DOHH2 (cell line): ENCODE measurements around the gene CTLA4.

Experiments used
- H3F3A ChIP-seq: fragments of 200-600 bp; sonication (generic), shearing (Covaris generic); 2 replicates; pipeline ENCODE4 v1.6.0; 2016; ENCODE audit warnings: antibody characterized with exemption, mild to moderate bottlenecking; ENCODE audit not compliant: control insufficient read depth, insufficient read depth
- H3K27ac ChIP-seq: fragments of 200-600 bp; sonication (generic); 2 replicates; pipeline ENCODE4 v1.5.1; 2014; ENCODE audit warnings: low read depth, mild to moderate bottlenecking, low read length, moderate library complexity
- H3K27me3 ChIP-seq: fragments of 200-600 bp; sonication (generic); 2 replicates; pipeline ENCODE4 v1.6.1; 2014; ENCODE audit warnings: mild to moderate bottlenecking, low read length, mixed read lengths; ENCODE audit not compliant: control insufficient read depth
- H3K36me3 ChIP-seq: fragments of 200-600 bp; sonication (generic); 2 replicates; pipeline ENCODE4 v1.6.1; 2014; ENCODE audit warnings: mild to moderate bottlenecking, low read length, moderate library complexity, mixed read lengths; ENCODE audit not compliant: control insufficient read depth
- H3K4me1 ChIP-seq: fragments of 200-600 bp; sonication (generic); 2 replicates; pipeline ENCODE4 v1.6.1; 2014; ENCODE audit warnings: mild to moderate bottlenecking, low read length, mixed read lengths; ENCODE audit not compliant: control insufficient read depth
- H3K4me2 ChIP-seq: fragments of 200-600 bp; sonication (generic); 2 replicates; pipeline ENCODE4 v1.6.0; 2014; ENCODE audit warnings: mild to moderate bottlenecking, low read length, moderate library complexity
- H3K4me3 ChIP-seq: fragments of 200-600 bp; sonication (generic); 2 replicates; pipeline ENCODE4 v1.5.1; 2014; ENCODE audit warnings: mild to moderate bottlenecking, low read length, mixed read lengths
- H3K79me2 ChIP-seq: fragments of 200-600 bp; sonication (generic); 2 replicates; pipeline ENCODE4 v1.6.1; 2014; ENCODE audit warnings: mild to moderate bottlenecking, low read length, mixed read lengths; ENCODE audit not compliant: control insufficient read depth
- H3K9me2 ChIP-seq: fragments of 200-600 bp; sonication (generic); replicated peaks from 2 replicates; pipeline ENCODE4 v1.6.1; 2014; ENCODE audit warnings: mild to moderate bottlenecking, low read length, mixed read lengths; ENCODE audit not compliant: control insufficient read depth
- H3K9me3 ChIP-seq: fragments of 200-600 bp; sonication (generic); 2 replicates; pipeline ENCODE4 v1.6.1; 2014; ENCODE audit warnings: antibody characterized with exemption, low read length, mixed read lengths; ENCODE audit not compliant: control insufficient read depth, insufficient read depth
- H4K20me1 ChIP-seq: fragments of 200-600 bp; sonication (generic); 2 replicates; pipeline ENCODE4 v1.6.0; 2014; ENCODE audit warnings: low read depth, mild to moderate bottlenecking, antibody characterized with exemption, low read length, moderate library complexity; ENCODE audit not compliant: control insufficient read depth, insufficient read depth
- EZH2phosphoT487 ChIP-seq: fragments of 200-600 bp; sonication (generic); IDR thresholded peaks from 2 replicates; pipeline ENCODE4 v1.6.1; 2017; ENCODE audit warnings: borderline replicate concordance, mild to moderate bottlenecking, antibody characterized with exemption, low read length, moderate library complexity, mixed read lengths
- TF ChIP-seq, protein P1 (sequence below): fragments of 200-600 bp; sonication (generic); IDR thresholded peaks from one replicate; pipeline ENCODE4 v1.5.1; 2014; ENCODE audit warnings: antibody characterized with exemption, mild to moderate bottlenecking, low read depth, low read length; ENCODE audit not compliant: poor library complexity, severe bottlenecking

Gene CTLA4

DNA sequence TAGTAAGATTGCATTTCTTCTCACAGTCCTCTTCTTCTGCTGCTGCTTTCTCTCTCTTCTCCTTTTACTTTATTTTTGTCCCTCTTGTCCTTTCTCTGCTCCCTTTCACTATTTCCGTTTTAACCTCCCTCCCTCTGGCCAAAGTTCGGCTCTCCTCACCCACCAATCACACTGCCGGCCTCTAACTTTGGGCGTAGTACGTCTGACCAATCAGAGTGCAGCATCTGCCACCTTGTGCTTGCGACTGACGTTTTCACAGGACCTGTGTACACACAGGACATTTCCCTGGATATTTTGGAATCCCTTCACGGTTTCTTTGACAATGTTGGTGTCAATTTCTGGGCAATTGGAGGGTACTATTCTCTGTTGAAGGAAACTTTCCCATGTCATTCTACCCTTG lies 46.4 kb downstream of the CTLA4 start:
- Histone ChIP-seq H3K9me2 (no peaks in the 10 kb centered on the region), H3K4me2 (no peak overlapping the region), H3K4me3 (no peak overlapping the region), H3F3A (no peaks in the 10 kb centered on the region), H3K4me1 (no peaks in the 10 kb centered on the region), H3K27ac (no peak overlapping the region), H3K36me3 (no peaks in the 10 kb centered on the region), H3K79me2 (no peaks in the 10 kb centered on the region), H3K27me3 (peaks cover 5% of the 10 kb centered on the region; the same call in 1 of the 2 replicates), H4K20me1 (no peaks in the 10 kb centered on the region), H3K9me3 (no peaks in the 10 kb centered on the region)
- TF ChIP-seq, protein P1, sequence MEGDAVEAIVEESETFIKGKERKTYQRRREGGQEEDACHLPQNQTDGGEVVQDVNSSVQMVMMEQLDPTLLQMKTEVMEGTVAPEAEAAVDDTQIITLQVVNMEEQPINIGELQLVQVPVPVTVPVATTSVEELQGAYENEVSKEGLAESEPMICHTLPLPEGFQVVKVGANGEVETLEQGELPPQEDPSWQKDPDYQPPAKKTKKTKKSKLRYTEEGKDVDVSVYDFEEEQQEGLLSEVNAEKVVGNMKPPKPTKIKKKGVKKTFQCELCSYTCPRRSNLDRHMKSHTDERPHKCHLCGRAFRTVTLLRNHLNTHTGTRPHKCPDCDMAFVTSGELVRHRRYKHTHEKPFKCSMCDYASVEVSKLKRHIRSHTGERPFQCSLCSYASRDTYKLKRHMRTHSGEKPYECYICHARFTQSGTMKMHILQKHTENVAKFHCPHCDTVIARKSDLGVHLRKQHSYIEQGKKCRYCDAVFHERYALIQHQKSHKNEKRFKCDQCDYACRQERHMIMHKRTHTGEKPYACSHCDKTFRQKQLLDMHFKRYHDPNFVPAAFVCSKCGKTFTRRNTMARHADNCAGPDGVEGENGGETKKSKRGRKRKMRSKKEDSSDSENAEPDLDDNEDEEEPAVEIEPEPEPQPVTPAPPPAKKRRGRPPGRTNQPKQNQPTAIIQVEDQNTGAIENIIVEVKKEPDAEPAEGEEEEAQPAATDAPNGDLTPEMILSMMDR: no peak
- no peak for TF ChIP-seq EZH2phosphoT487

DNA sequence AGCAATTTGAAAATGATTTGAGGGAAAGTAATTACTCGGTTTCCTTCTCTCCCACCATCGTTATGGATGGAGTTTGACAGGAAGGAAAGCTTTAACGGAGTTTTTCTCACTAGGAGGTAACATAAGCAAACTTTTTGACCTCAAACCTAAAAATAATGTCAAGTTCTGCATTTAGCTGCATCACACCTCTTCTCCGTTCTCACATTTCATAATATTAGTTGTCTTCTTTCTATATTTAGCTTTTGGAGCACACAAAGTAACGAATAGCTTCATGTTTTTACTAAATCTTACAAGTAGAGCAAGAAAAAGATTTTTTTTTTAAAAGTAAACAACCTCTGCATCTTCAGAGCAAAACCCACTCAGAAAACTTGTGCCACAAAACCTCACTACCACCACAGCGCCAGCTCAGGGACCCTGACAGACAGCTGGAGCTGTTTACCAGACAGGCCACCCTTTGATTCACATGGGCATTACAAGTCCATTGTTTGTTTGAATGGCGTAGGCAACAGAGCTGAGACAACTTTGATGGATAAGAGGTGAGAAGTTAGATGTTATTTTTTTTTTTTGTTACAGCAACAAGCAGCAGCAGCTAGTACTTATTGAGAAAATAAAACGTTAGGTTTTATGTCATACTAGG lies 47.1 kb downstream of the CTLA4 start:
- no peak overlapping the region for H3K4me2 ChIP-seq
- H3K27ac ChIP-seq: no peak overlapping the region
- H3K79me2 ChIP-seq: no peaks in the 10 kb centered on the region
- H3K9me2 ChIP-seq: no peaks in the 10 kb centered on the region
- no peaks in the 10 kb centered on the region for H4K20me1 ChIP-seq
- peaks cover 5% of the 10 kb centered on the region; the same call in 1 of the 2 replicates for H3K27me3 ChIP-seq
- no peaks in the 10 kb centered on the region for H3K4me1 ChIP-seq
- no peaks in the 10 kb centered on the region for H3K9me3 ChIP-seq
- no peak for TF ChIP-seq EZH2phosphoT487
- TF ChIP-seq, protein P1: no peak
- H3K4me3 ChIP-seq: no peak overlapping the region
- H3F3A ChIP-seq: no peaks in the 10 kb centered on the region
- H3K36me3 ChIP-seq: no peaks in the 10 kb centered on the region

DNA sequence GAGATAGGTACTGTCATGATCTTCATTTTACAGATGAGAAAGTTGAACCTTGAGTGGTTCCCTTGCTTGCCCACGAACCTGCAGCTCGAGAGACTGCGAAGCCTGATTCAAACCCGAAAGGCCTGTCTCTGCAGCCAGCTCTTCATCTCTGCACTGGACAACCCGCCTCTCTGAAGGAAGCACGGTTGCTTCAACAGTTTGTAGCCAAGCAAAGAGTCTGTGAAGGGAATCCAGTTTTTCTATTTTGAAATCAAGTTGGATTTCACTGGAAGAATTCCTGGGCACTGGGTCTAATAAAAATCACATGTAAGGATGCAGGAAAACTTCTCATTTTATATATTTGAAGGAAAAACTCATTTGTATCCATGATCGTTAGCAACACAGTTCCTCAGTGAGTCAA lies 47.7 kb downstream of the CTLA4 start:
- H3K4me3 ChIP-seq: no peak overlapping the region
- no peaks in the 10 kb centered on the region for H3K9me3 ChIP-seq
- H3K36me3 ChIP-seq: no peaks in the 10 kb centered on the region
- H3K4me2 ChIP-seq: no peak overlapping the region
- H4K20me1 ChIP-seq: no peaks in the 10 kb centered on the region
- no peaks in the 10 kb centered on the region for H3F3A ChIP-seq
- TF ChIP-seq EZH2phosphoT487: no peak
- TF ChIP-seq, protein P1: no peak
- H3K79me2 ChIP-seq: no peaks in the 10 kb centered on the region
- no peaks in the 10 kb centered on the region for H3K4me1 ChIP-seq
- H3K27me3 ChIP-seq: peaks cover 5% of the 10 kb centered on the region; the same call in 1 of the 2 replicates
- H3K27ac ChIP-seq: no peak overlapping the region
- no peaks in the 10 kb centered on the region for H3K9me2 ChIP-seq
